ENCODE data around the gene PHF24. TPM values are rescaled to one million over a fixed set of nuclear protein-coding genes. Genes with fewer than 3 reads are reported as not detected.

The PHF24 gene
- total and polyA plus RNA-seq, 4 experiments from 2014 or later: not detected

DNA sequence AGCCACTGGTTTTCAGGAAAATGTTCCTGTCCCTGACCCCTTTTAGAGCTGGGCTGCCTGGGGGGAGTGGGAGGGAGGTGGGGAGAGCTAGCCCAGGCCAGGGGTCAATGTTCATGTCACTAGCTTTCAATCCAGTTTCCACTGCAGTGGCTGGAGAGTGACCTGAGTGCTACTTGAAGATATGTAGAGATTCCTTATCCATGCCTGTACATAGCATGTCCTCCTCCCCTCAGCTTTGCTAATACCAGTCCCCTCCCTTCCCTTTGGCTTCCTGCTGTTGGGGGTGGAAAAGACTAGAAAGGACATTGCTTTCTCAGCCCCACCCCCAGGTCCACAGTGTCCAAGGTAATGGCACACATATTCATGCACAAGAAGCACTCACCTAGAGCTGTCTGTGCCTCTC is 39.3 kb downstream of the PHF24 start:
- Mint-ChIP-seq H3K27me3 (no peaks in the 10 kb centered on the region), H3K36me3 (peaks cover 3 to 4% of the 10 kb centered on the region in 2 donors), H3K9me3 (no peaks in the 10 kb centered on the region), H3K4me1 (peaks cover 0 to 4% (median 2%) of the 10 kb centered on the region in 4 donors), H3K27ac (peak overlapping the region in 1 of 7 donors; percentile 8), H3K4me3 (no peak overlapping the region)
- intact Hi-C loops (cut with micrococcal nuclease): no loop called here
- Histone ChIP-seq H3K27me3 (ENCODE audit: insufficient read depth, low read length) (no peaks in the 10 kb centered on the region), H3K4me3 (ENCODE audit: low read length in 2 of 2) (no peak overlapping the region), H3K27ac (ENCODE audit: low read depth, low read length) (no peak overlapping the region), H3K9me3 (ENCODE audit: control insufficient read depth in 1 of 2, low read length in 2 of 2) (no peaks in the 10 kb centered on the region), H3K4me1 (ENCODE audit: insufficient read depth, low read length) (no peaks in the 10 kb centered on the region), H3K36me3 (ENCODE audit: insufficient read depth, low read length) (no peaks in the 10 kb centered on the region)
- ChIA-PET CTCF (ENCODE audit: partially characterized antibody) (interaction anchor here (0.7 to 0.9 kb wide), 2 partner anchors 13 to 70 kb away, joined by 3 to 5 read pairs; no protein-coding TSS in a partner anchor), POLR2A (ENCODE audit: partially characterized antibody) (no interaction called here)
- no peak for DNase-seq

DNA sequence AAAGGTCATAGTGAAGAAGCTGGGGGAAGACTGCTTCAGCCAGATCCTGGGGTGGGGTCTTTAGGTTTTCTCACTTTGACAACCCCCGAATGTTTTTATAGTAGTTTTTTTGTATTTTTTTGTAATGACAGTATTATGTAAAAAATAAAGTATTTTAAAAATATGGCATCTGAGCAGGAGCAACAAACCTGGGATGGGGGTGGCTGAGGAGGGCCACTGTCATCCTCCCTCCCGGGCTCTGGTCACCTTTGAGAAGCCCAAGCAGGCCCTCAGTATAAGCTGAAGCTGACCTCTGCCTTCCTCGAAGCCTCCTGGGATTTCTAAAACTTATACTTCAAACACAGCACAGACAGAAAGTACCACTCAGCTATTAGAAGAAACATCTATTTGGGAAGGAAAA is 40.2 kb downstream of the PHF24 start:
- no peak overlapping the region for H3K4me3 Mint-ChIP-seq

DNA sequence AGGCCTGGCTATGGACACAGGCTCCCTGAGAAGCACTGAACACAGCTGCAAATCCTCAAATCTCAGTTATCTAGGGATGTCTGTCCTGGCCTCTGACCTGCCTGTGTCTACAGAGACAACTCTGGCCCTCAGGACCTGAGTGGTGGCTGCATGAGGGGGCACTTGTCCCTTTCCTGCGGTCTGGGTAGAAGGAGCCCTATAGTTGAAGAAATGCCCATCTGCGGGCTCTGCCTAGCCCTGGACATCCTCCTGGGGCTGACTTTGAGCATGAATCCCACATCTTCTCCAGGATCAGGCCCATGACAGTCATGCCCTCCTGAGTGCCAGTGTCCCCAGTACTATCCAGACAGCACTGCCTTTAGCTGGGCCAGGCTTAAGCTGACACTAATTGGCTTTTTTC is 41.5 kb downstream of the PHF24 start:
- ChIA-PET POLR2A (ENCODE audit: partially characterized antibody) (no interaction called here), CTCF (ENCODE audit: partially characterized antibody) (interaction anchor here (1.6 kb wide), 1 partner anchor 15 kb away, joined by 8 read pairs; no protein-coding TSS in a partner anchor)
- peaks cover 3 to 4% of the 10 kb centered on the region in 2 donors for H3K36me3 Mint-ChIP-seq
- H3K9me3 ChIP-seq (ENCODE audit: control insufficient read depth in 1 of 2, low read length in 2 of 2): no peaks in the 10 kb centered on the region
- intact Hi-C loops (cut with micrococcal nuclease): no loop called here
- H3K27me3 Mint-ChIP-seq: no peaks in the 10 kb centered on the region
- H3K36me3 ChIP-seq (ENCODE audit: insufficient read depth, low read length): no peaks in the 10 kb centered on the region
- no peak overlapping the region for H3K4me3 Mint-ChIP-seq
- H3K4me1 ChIP-seq (ENCODE audit: insufficient read depth, low read length): no peaks in the 10 kb centered on the region
- no peaks in the 10 kb centered on the region for H3K4me1 Mint-ChIP-seq
- H3K9me3 Mint-ChIP-seq: no peaks in the 10 kb centered on the region
- no peak overlapping the region for H3K4me3 ChIP-seq (ENCODE audit: low read length in 2 of 2)
- H3K27me3 ChIP-seq (ENCODE audit: insufficient read depth, low read length): no peaks in the 10 kb centered on the region
- H3K27ac ChIP-seq (ENCODE audit: low read depth, low read length): no peak overlapping the region
- no peak for DNase-seq
- H3K27ac Mint-ChIP-seq: no peak overlapping the region

More for the DNA sequence above, 40.2 kb downstream of the PHF24 start:
- Mint-ChIP-seq H3K36me3 (peaks cover 3 to 4% of the 10 kb centered on the region in 2 donors), H3K9me3 (no peaks in the 10 kb centered on the region), H3K27me3 (no peaks in the 10 kb centered on the region), H3K27ac (no peak overlapping the region), H3K4me1 (peaks cover 0 to 4% (median 2%) of the 10 kb centered on the region in 4 donors)
- H3K36me3 ChIP-seq (ENCODE audit: insufficient read depth, low read length): no peaks in the 10 kb centered on the region
- no peak overlapping the region for H3K4me3 ChIP-seq (ENCODE audit: low read length in 2 of 2)
- H3K27me3 ChIP-seq (ENCODE audit: insufficient read depth, low read length): no peaks in the 10 kb centered on the region
- intact Hi-C loops (cut with micrococcal nuclease): no loop called here
- ChIA-PET CTCF (ENCODE audit: partially characterized antibody) (interaction anchor here (0.7 to 1.6 kb wide), 3 partner anchors 14 to 312 kb away, joined by 3 to 8 read pairs (median 4); no protein-coding TSS in a partner anchor), POLR2A (ENCODE audit: partially characterized antibody) (no interaction called here)
- no peak overlapping the region for H3K27ac ChIP-seq (ENCODE audit: low read depth, low read length)
- no peak for DNase-seq
- no peaks in the 10 kb centered on the region for H3K9me3 ChIP-seq (ENCODE audit: control insufficient read depth in 1 of 2, low read length in 2 of 2)
- no peaks in the 10 kb centered on the region for H3K4me1 ChIP-seq (ENCODE audit: insufficient read depth, low read length)

DNA sequence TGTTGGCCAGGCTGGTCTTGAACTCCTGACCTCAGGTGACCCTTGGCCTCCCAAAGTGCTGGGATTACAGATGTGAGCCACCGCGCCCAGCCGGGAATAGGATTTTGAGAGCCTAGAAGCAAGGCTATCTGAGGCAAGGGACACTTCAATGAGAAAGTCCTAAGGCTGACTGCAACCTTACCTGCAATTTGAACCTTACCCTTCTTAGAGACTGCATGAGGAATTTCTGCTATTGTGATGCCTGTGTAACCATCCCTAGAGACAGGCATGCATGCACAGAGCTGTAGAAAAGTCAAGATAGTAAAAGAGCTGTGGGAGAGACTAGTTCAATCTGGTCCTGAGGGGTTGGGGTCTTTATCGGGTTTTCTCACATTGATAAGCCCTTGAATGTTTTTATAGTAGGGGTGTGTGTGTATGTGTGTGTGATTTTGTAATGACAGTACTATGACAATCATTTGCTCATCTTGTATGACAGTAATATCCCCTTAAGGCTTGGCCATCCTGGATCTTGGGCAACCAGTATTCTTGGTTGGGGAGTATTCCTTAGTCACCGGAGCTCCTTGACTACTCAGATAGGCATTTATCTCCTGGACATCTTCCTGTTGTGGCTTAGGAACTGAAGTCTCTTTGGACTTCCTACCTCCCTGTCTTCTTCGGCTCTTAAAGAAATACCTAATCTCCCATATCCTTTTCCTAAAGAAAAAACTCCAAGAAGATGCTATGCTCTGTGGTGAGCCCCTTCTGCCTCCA is 42.6 kb downstream of the PHF24 start:
- H3K27me3 Mint-ChIP-seq: no peaks in the 10 kb centered on the region
- H3K9me3 Mint-ChIP-seq: no peaks in the 10 kb centered on the region
- H3K4me3 Mint-ChIP-seq: no peak overlapping the region
- Histone ChIP-seq H3K27ac (ENCODE audit: low read depth, low read length) (no peak overlapping the region), H3K4me3 (ENCODE audit: low read length in 2 of 2) (no peak overlapping the region), H3K36me3 (ENCODE audit: insufficient read depth, low read length) (no peaks in the 10 kb centered on the region), H3K9me3 (ENCODE audit: control insufficient read depth in 1 of 2, low read length in 2 of 2) (no peaks in the 10 kb centered on the region), H3K27me3 (ENCODE audit: insufficient read depth, low read length) (no peaks in the 10 kb centered on the region), H3K4me1 (ENCODE audit: insufficient read depth, low read length) (no peaks in the 10 kb centered on the region)
- CTCF ChIA-PET (ENCODE audit: partially characterized antibody): no interaction called here
- no peak overlapping the region for H3K27ac Mint-ChIP-seq
- DNase-seq: no peak
- H3K4me1 Mint-ChIP-seq: no peaks in the 10 kb centered on the region
- H3K36me3 Mint-ChIP-seq: peaks cover 3 to 4% of the 10 kb centered on the region in 2 donors
- POLR2A ChIA-PET (ENCODE audit: partially characterized antibody): no interaction called here
- intact Hi-C loops (cut with micrococcal nuclease): no loop called here

DNA sequence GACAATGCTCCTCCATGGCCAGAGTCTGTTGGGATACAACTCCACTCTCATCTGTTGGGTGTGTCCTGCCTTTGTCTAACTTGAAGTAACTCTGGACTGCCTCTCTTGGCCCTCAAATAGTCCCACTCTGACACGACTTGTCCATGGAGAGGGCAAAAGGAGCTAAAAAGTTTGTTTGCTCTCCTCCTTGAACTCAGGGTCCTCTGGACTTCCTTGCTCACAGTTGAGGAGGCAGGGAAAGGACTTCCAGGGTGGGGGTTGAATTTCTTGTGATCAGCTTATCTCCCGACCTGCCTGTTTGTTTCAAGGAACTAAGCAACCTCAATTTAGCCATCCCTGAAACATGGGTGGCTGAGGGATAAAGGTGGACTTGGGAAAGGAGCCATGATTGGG is 43.2 kb downstream of the PHF24 start:
- POLR2A ChIA-PET (ENCODE audit: partially characterized antibody): no interaction called here
- DNase-seq: no peak

DNA sequence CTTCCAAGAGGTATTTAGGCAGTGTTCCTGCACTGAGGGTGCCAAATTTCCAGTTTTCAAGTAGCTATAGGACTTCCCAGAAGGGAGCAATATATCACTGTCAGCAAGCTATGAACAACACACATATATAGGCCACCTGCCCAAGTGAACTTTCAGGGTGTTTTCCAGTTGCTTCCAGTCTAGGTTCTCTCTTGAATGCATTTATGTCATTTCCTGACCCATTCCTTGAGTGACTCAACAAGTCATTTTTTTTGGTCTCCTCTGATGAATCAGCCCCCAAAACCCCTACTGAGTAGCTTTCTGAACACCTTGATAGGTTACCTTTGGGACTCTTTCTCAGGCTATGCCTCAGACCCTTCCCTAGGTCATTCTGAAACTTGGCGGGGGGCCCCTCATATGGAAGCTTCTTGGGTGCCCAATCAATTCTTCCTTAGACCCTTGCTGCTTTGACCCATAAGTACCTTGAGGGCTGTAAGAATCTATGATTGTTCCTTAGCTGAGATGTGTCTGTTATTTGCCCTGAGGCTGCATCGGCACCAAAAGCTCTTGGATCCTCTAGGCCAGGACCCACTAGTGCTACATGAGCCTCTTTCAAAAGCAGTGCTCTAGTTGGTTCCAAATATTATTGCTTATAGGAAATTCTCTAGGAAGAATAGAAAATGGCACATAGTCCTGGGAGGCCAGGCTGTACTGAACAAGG is 43.9 kb downstream of the PHF24 start:
- Histone ChIP-seq H3K4me3 (ENCODE audit: low read length in 2 of 2) (no peak overlapping the region), H3K27ac (ENCODE audit: low read depth, low read length) (no peak overlapping the region), H3K4me1 (ENCODE audit: insufficient read depth, low read length) (no peaks in the 10 kb centered on the region), H3K27me3 (ENCODE audit: insufficient read depth, low read length) (no peaks in the 10 kb centered on the region), H3K9me3 (ENCODE audit: control insufficient read depth in 1 of 2, low read length in 2 of 2) (no peaks in the 10 kb centered on the region), H3K36me3 (ENCODE audit: insufficient read depth, low read length) (no peaks in the 10 kb centered on the region)
- H3K4me3 Mint-ChIP-seq: no peak overlapping the region
- H3K4me1 Mint-ChIP-seq: no peaks in the 10 kb centered on the region
- H3K9me3 Mint-ChIP-seq: no peaks in the 10 kb centered on the region
- intact Hi-C loops (cut with micrococcal nuclease): no loop called here
- H3K27me3 Mint-ChIP-seq: no peaks in the 10 kb centered on the region
- no peak for DNase-seq
- no peak overlapping the region for H3K27ac Mint-ChIP-seq
- ChIA-PET CTCF (ENCODE audit: partially characterized antibody) (interaction anchor here (2.3 kb wide), 1 partner anchor 17 kb away, joined by 10 read pairs; no protein-coding TSS in a partner anchor), POLR2A (ENCODE audit: partially characterized antibody) (no interaction called here)
- H3K36me3 Mint-ChIP-seq: peaks cover 2 to 4% of the 10 kb centered on the region in 2 donors

More for the DNA sequence above, 43.2 kb downstream of the PHF24 start:
- Histone ChIP-seq H3K4me1 (ENCODE audit: insufficient read depth, low read length) (no peaks in the 10 kb centered on the region), H3K9me3 (ENCODE audit: control insufficient read depth in 1 of 2, low read length in 2 of 2) (no peaks in the 10 kb centered on the region), H3K27ac (ENCODE audit: low read depth, low read length) (no peak overlapping the region), H3K4me3 (ENCODE audit: low read length in 2 of 2) (no peak overlapping the region), H3K27me3 (ENCODE audit: insufficient read depth, low read length) (no peaks in the 10 kb centered on the region), H3K36me3 (ENCODE audit: insufficient read depth, low read length) (no peaks in the 10 kb centered on the region)
- H3K9me3 Mint-ChIP-seq: no peaks in the 10 kb centered on the region
- no peaks in the 10 kb centered on the region for H3K4me1 Mint-ChIP-seq
- no peak overlapping the region for H3K27ac Mint-ChIP-seq
- intact Hi-C loops (cut with micrococcal nuclease): no loop called here
- H3K27me3 Mint-ChIP-seq: no peaks in the 10 kb centered on the region
- H3K4me3 Mint-ChIP-seq: no peak overlapping the region
- CTCF ChIA-PET (ENCODE audit: partially characterized antibody): interaction anchor here (2.3 kb wide), 1 partner anchor 16 kb away, joined by 10 read pairs; no protein-coding TSS in a partner anchor
- peaks cover 3 to 4% of the 10 kb centered on the region in 2 donors for H3K36me3 Mint-ChIP-seq

DNA sequence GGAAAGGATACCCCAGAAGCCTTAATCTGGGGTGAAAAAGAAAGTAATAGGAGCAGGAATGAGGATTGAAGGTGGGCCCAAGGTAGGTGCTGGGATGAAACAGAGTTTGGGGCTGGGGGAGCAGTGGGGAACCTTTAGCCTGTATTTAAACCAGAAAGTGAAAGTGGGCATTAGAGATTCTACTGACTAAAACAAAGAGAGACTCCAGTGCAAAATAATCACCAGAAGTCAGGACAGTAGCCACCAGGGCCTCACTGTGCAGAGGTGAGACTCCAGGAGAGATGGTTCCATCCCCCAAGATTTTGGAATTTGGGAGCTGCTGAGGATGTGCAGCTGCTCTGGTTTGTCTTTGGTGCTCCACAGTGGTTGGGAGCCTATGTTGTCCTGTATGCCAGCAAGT is 44.5 kb downstream of the PHF24 start:
- Histone ChIP-seq H3K27me3 (ENCODE audit: insufficient read depth, low read length) (no peaks in the 10 kb centered on the region), H3K36me3 (ENCODE audit: insufficient read depth, low read length) (no peaks in the 10 kb centered on the region), H3K27ac (ENCODE audit: low read depth, low read length) (no peak overlapping the region), H3K4me3 (ENCODE audit: low read length in 2 of 2) (no peak overlapping the region), H3K4me1 (ENCODE audit: insufficient read depth, low read length) (no peaks in the 10 kb centered on the region), H3K9me3 (ENCODE audit: control insufficient read depth in 1 of 2, low read length in 2 of 2) (no peaks in the 10 kb centered on the region)
- intact Hi-C loops (cut with micrococcal nuclease): no loop called here
- no peaks in the 10 kb centered on the region for H3K9me3 Mint-ChIP-seq
- ChIA-PET CTCF (ENCODE audit: partially characterized antibody) (interaction anchor here (2.3 kb wide), 1 partner anchor 17 kb away, joined by 10 read pairs; no protein-coding TSS in a partner anchor), POLR2A (ENCODE audit: partially characterized antibody) (no interaction called here)
- H3K4me1 Mint-ChIP-seq: no peaks in the 10 kb centered on the region
- no peak overlapping the region for H3K27ac Mint-ChIP-seq
- no peak overlapping the region for H3K4me3 Mint-ChIP-seq
- peaks cover 0 to 2% of the 10 kb centered on the region in 2 donors for H3K36me3 Mint-ChIP-seq
- DNase-seq: no peak
- no peaks in the 10 kb centered on the region for H3K27me3 Mint-ChIP-seq
